Panc1 (cell line): ENCODE measurements around the gene TSPOAP1.

Experiments used
- POLR2AphosphoS5 ChIP-seq: IDR thresholded peaks from 2 replicates; pipeline ENCODE4 v1.6.1; 2012; ENCODE audit warnings: mild to moderate bottlenecking, low read depth, low read length, moderate library complexity
- REST ChIP-seq, 2 experiments: IDR thresholded peaks; 2 replicates each; pipeline ENCODE4 v1.6.1; 2011 to 2012; ENCODE audit warnings: low read depth in 2 of 2, control low read depth in 1 of 2, low read length in 1 of 2, mild to moderate bottlenecking in 1 of 2, moderate library complexity in 1 of 2; ENCODE audit not compliant: insufficient read depth in 1 of 2

GRCh38 chr17:58330538-58330996, 2.0 kb upstream of the TSPOAP1 start:
- no peak for TF ChIP-seq POLR2AphosphoS5
- TF ChIP-seq REST (IDR thresholded peaks at IDR 0.05; ENCODE audit: insufficient read depth in 1 of 2, low read depth in 2 of 2, low read length in 1 of 2): no peak
